Activated CD8-positive, alpha-beta memory T cell treated with anti-CD3 and anti-CD28 coated beads for 4 hours (primary cell): ENCODE results near the gene STRA8.

Source experiments
- DNase-seq, 2 donors: peaks; one replicate each; pipeline ENCODE4 v3.0.0-alpha.2; 2020; ENCODE audit warnings: low read depth in 2 of 2

The STRA8 gene, protein sequence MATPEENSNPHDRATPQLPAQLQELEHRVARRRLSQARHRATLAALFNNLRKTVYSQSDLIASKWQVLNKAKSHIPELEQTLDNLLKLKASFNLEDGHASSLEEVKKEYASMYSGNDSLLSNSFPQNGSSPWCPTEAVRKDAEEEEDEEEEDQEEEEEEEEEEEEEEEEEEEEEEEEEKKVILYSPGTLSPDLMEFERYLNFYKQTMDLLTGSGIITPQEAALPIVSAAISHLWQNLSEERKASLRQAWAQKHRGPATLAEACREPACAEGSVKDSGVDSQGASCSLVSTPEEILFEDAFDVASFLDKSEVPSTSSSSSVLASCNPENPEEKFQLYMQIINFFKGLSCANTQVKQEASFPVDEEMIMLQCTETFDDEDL

DNA sequence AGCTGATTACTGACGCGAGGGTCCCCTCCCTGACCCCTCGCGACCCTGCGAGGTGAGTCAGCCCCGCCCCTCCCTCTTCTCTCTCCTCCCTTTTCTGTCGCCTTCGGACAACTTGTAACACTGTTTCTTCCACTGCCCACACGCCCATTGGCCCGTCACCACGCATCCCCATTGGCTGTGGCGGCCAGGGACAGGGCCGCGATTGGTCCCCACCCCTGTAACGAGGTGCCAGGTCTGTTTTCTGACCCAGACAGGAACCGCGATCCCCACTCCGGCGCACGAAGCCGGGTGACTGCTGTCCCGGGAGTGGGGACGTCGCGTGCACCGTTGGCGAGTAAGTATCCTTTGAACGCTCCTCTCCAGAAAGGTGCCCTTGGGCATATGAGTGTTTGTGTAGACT, at the start of gene STRA8:
Gene STRA8 (plus strand): TSS at position 269 of the 400 bp plus-strand sequence. CDS start 6,687 bp downstream, outside the sequence.
- DNase-seq: no peak

DNA sequence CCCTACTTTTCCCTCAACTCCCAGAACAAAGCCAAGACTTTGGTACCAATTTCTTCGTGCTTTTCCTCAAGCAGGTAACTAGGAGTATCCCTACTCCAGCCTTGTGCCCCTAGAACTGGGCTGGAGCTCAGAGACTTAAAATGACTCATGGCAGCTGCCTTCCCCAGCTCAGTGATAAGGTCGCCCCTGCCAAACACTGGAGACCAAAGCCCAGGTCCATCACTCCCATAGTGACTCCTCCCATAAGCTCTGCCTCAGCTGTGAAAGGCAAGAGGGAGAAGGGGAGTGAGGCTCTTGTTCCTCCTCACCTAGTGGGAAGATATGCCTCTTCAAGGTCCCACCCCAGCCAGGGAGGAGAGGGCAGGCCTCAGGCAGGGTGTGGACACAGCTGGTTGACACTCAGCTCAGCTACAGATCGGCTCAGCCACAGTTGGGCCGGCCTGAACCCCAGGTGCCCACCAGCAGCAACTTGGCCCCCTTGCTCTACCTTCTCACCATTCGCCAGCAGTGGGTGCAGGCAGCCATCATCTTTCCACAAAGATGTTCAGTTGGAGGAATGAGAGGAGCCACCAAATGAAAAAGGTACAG, 49.3 kb upstream of the STRA8 start:
- DNase-seq: no peak

DNA sequence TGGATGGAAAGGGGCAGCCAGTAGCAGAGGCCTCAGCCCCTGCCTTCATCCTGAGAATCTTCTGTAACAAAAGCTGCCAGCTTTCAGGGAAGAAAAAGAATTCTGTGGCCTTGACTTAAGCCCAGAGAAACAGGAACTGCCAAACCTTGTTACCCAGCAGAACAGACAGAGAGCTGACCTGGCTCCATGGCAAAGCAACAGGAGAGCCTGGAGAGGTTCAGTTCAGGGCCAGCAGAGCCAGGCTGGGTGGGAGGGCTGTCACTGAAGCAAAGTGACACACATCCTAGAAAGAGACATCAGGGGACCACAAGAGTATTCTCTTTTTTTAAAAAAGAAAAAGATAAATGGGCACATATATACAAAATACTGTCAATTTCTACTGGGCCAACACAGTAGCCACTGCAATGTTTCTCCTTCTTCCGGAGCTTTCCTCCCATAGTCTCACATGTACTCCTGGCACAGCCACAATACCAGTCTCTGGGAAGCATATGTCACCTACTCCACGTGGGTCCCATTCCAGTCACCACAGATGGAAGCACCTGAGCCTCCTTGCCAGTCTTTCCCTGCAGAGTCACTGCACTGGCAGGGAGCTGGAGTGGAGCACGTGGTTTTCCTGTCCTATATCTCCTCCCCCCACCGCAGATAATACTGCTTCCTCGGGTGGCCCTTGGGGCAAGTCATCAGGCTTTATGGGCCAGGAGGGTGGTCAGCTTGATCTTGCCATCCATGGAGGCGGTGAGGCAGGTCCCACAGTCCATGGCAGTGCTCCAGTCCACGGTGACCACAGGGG, 48.0 kb upstream of the STRA8 start:
- DNase-seq: no peak

DNA sequence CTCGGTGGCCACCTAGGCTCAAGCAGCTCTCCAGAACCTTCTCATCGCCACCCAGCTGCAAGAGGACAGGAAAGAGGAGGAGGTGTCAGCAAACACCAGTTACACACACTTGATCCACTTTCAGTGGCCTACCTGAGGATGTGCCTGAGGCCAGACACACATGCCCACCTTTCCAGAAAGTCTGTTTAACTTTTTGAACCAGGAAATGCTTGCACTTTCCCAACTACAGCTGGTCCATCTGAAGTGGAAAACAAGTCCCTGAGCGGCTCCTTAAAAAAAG, 47.4 kb upstream of the STRA8 start:
- DNase-seq: no peak

DNA sequence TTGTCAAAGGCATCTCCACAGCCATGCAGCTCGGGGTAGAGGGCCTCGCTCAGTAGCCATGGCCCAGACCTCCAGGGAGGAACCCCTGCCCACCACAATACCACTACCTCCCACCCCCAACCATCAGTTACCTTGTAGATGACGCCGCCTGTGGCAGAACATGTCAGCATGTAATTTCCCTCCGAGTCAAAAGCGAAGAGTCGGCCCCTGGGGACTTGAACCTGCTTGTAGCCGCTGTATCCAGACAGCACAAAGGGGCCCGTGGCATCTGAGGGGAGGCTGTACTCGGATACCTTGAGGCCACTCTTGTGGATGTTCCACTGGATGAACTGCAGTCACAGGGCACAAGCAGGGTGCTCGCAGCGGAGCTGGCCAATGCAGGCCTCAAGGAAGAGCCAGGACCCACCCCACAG, 46.8 kb upstream of the STRA8 start:
- DNase-seq: no peak

DNA sequence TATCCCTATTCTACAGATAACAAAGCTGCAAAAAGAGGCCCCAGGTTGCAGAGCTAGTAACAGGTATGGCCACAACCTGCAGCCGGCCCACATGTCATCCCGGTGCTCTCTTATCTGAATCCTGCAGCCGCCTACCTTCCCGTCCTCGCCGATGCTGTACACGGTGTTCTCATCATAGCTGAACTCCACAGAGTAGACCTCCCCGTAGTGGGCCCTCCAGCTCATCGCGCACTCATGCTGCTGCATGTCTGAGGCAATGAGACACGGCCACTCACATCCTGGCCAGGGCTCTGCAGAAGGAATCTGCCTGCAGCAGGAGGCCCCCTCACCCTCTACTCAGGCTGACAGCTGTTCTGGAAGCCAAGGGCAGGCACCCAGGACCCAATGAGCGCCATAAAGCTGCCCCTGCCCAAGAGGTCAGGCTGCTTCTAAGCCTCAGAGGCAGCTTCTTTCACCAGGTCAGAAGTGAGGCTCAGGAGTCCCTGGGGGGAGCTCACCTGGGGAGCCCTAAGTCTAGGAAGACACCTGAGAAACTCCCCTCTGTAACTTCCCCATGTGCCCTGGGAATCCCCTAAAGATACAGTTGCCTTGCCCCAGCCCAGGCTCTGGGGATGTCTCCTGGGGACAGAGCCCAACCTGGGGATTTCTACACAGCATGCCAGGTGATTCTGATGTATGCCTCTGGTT, 45.2 kb upstream of the STRA8 start:
- DNase-seq: no peak

DNA sequence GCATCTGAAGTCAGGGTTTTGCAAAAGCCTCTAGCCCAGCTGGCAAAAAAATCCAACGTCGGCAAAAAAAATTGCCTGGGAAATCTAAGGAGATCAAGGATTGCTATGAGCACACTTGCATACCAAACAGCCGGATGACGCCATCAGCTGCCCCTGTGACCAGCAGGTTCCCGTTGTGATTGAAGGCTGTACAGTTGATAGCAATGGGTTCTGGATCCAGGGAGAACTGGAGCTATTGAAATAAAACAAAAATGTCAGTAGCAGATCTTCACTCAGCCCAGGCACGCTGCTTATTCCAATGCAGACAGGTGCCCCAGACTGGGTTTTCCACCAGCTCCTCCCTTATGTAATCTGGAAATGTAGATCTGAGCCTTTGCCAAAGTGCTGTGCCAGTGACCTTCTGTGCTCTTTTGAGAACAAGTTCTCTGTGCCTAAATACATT, 44.4 kb upstream of the STRA8 start:
- no peak for DNase-seq

DNA sequence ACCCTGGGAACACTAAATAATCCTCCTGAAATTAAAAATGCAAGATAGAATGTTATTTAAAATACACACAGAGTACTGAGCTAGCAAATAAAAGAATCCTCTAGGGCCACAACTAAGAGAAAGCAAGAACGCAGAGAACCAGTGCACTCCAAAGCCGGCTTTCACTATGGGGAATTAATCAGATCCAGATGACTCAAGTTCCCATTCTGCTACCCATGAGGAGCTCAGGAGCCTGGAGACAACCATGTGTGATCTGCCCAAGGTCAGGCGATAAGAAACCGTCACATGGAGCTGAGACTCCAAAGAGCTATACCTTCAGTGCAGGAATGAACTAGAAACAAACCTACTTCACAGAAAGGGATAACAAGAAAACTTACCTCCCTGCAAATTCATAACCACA, 43.7 kb upstream of the STRA8 start:
- DNase-seq: no peak

DNA sequence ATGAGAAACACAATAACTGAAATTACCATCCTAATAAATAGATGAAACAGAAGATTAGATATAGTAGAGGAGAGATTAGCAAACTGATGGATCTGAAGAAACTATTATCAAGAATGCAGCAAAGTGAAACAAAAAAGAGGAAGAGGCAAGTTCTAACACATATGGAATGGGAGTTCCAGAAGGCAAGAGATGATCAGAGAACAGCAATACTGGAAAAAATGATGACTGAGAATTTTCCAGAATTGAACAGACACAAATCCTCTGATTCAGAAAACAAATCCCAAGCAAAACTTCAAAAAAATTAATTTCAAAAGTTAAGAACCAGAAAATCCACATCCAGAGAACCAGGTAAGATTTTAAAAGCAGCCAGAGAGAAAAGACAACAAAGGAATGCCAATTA, 42.9 kb upstream of the STRA8 start:
- DNase-seq: no peak

DNA sequence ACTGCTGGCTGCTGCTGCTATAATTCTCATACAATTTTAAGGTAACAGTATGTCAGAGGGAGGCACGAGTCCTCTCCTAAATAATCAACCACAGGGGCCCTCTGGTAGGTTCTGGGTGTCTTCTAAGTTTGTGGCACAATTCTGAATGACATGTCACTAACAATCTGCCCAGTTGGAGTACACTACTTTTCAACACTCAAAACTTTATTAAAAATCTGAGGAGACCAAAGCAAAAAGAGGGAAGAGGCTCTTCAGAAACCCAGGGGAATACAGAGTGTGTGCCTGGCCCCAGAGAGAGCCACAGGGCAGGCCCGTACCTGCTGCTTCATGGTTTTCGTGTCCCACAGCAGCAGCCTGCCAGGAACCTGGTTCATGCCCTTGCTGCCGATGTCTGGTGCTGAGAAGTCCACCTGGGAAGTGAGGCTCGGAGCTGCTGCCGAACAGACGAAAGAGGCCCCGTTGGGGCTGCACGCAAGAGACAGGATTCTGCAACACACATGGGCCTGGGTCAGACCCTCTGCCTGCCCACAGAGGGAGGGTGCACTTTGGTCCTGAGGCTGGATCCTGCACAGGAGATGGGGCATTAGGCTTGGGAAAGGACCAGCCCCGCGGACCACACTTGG, 40.6 kb upstream of the STRA8 start:
- no peak for DNase-seq

DNA sequence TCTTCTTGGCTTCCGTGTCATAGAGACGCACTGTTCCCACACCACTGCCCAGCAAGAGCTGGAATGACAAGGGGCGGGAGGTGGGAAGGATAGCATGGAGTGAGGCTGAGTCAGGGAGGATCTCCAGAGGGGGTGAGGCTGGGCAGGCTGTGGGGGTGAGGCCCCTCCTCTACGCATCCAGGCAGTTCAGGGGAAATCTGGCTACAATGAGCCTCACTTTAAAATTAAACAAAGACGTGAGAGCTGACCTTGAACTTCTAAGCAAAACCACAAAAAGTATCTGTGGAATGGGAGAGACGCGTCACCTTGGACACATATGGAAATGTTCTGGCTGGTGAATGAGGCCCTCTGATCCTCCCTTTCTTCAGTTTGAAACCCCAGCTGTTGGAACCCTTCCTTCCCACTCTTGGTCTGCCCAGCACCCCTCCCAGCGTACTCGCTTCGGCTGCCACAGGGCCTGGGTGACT, 40.0 kb upstream of the STRA8 start:
- DNase-seq: no peak

DNA sequence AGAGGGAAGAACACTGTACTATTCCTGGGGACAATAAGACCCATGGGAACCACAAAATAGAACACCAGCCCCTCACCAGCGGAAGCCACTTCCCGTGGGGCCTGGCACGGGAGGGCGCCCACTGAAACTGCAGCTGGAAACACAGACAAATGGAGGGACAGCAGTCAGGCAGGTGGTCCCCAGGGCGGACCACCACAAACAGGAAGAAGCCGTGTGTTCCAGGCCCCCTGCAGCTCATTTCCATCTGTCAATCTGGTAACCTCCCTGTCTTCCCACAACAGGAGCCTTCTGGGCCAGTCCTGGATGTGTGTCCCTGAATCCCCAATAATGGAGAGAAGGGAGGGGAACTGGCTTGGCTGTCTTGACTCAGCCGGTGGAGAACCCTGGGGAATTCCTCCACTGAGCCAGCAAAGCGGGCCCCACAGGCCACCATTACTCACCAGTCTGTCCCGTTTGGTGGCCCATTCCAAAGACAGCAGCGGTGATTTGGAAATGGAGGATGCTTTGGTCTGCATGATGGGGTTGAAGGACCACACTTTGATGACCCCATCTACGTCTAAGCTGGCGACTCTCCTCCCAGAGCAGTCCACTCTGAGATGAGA, 39.0 kb upstream of the STRA8 start:
- no peak for DNase-seq

DNA sequence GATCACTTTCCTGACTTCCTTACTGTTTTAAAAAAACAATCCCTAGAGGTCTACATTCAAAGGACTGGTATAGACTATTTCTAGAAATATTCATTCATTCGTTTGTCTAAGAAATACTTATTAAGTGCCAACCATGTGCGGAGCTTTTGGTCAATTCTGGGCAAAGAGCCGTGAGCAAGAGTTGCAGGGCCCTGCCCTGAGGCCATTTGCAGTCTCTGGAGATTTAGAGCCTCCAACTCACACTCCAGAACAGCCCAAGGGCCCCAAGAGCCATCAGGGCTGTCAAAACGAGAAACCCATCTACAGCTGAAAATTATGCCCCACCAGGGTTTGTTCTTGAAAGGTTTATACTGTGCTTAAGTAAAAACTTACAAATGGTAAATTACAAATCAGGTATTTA, 38.5 kb upstream of the STRA8 start:
- no peak for DNase-seq

DNA sequence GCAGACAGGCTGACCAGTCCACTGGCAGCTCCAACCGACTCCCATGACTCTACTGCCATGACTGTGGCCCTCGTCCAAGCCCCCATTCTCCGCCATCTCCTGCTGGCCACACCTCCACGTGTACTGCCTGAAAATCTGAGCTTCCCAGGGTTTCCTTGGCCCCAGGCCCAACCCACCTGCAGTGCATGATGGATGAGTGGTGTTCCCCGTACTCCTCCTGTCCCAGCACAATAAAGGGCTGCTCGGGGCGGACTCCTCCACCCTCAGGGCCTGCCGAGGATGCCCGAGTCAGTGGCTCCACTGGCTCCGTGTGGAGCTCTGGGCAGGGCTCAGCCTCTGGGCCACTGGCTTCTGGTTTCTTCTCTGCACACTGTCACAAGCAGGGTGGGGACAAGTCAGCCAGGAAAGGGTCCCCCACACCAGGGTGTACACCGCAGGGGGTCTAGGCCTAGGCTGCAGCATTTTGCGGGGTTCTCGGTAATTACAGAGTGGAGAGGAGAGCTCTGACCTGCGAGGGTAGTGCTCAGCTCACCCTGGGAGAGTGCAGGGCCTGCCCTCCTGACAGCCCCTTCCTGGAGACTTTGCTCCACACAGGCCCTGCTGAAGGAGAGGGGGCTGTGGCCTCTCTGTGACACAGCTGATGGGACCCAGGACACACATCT, 37.5 kb upstream of the STRA8 start:
- DNase-seq: no peak

DNA sequence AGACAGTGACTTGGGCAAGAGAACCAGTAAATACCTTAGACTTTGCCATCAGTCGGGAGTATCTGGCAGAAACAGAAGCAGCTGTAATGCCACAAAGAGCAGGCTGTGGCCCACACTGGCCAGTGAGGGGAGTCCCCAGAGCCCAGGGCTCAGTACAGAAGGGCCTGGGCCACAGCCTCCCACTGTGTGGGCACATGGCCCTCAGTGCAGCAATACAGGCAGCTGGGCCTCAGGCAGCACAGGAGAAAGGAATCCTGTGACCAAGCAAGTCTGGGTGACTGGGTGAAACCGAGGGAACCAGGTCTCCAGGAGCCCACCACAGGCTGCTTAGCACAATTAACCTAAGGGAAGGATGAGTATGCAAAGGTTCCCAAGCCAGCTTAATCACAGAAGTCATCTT, 36.3 kb upstream of the STRA8 start:
- no peak for DNase-seq

DNA sequence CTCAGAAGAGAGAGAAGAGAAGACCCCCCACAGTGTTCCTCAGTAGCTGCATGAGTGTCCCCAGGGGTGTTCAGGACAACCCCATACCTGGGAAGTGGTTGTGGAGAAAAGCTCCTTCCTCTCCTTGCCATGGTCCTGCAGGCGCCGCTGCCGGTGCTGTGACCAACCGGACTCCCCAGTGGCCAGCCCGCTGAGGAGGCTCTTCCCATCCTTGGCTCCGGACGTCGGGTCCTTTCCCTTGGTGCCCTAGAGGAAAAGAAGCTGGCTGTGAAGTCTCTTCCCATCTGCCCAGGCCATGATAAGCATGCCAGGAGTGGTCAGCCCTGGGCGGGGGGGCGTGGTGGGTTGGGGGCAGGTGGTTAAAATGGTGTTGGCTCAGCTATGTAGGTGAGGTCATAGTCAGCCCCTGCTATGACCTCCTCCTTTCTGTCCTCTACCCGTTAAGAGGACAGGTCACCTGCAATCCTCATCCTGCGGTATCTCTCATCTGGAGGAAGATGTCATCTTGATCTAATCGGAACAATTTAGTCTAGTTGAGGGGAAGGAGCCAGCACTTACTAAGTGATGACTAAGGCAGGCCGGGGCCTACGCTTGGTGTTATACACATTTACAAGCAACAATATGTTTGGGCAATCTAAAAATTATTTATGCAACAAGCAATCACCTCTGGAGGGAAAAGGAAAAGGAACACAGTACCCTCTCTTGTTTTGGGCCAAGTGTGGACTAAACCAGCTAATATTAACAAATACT, 35.6 kb upstream of the STRA8 start:
- DNase-seq: no peak

DNA sequence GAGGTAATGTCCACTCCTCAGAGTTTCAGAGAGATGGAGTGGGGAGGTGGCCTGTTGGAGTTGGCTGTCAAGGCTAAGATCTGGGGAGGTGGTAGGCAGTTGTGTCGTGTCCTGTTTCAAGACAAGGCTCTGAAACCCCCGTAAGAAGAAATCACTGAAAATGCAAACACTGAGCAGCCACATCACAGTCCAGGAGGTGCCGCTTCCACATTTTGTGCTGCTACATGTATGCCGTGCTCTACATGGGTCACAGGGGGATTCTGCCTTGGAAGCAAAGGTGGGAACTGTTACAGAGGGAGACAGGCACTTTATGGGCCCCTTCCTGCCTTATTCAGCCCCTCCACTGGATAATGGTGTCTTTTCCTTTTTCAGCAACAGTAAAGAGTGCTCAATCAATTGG, 34.2 kb upstream of the STRA8 start:
- no peak for DNase-seq

DNA sequence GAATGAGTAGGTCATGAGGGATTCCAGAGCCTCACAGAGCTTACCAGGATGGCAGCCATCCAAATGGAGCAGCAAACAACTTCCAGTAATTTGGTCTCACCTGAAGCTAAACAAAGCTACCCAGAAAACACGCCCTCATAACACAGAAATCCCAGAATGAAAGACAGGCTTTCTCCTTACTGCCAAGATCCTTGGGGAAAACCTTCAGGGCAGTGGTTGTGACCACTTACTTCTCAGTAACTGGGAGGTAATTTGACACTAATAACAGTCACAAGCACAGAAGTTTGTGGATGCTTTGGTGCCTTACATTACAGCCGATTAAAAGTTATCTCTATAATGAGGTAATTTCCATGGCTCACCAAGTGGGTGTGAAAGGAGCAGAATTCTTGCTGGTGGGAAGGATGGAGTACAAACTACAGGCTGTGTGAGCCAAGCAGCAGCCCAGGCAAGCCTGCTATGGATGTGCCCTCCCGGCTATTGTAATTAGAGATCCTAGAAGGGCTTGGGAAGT, 32.8 kb upstream of the STRA8 start:
- DNase-seq: no peak

DNA sequence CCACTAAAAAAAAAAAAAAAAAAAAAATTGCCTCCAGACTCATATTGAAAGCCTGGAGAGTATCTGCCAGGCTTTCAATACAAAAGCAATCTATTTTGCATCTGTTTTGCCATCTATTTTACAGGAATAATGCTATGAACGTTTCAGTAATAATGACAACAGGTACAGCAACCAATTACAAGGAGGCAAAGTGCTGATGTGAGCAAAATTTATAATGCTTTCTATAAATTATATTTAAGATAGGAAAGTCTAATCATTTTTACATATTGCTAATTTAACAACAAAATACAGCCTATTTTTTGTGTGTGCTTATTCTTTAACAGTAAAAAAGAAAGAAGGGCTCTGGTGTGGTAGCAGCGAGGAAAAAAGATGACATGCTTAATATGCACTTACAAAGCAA, 32.3 kb upstream of the STRA8 start:
- DNase-seq: no peak

DNA sequence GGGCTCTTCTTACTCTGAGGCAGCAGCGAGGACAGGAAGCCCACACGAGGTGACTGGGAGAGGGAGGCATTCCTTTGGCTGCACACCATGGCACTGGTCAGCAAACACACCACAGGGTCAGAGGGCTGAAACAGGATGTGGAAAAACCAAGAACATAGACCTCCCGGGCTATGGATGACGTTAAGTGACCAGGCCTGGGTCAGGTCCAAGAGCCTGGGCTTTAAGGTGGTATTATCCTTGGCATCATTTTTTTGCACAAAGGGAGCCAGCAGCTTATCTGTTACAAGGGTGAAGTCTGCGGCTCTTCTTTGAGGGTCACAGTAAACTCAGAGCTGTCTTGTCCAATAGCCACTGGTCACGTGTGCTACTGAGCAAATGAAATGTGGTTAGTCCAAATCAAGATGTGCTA, 29.3 kb upstream of the STRA8 start:
- no peak for DNase-seq
